ENCODE measurements around the gene AIFM1. TPM values are rescaled to one million over a fixed set of nuclear protein-coding genes. Genes with fewer than 3 reads are reported as not detected.

Gene AIFM1
- total RNA-seq, 4 donors from 2014 or later = 7.7 to 21.2 (median 19.1) TPM

GRCh38 chrX:130184168-130184567 is 18.5 kb upstream of the AIFM1 start:
- intact Hi-C loops (cut with DNase I; ENCODE audit: low total_unique reads) = no loop called here
- DNase-seq = no peak
- Histone ChIP-seq H3K4me3 (no peak overlapping the region), H3K27ac (no peak overlapping the region), H3K36me3 (no peaks in the 10 kb centered on the region), H3K9me3 (no peaks in the 10 kb centered on the region), H3K4me1 (no peaks in the 10 kb centered on the region), H3K27me3 (no peaks in the 10 kb centered on the region)
- TF ChIP-seq CTCF (IDR thresholded peaks at IDR 0.05) (no peak), POLR2A (IDR thresholded peaks at IDR 0.05) (no peak)

- H3K27ac ChIP-seq = no peak overlapping the region
- no peaks in the 10 kb centered on the region for H3K27me3 ChIP-seq
- H3K36me3 ChIP-seq = no peaks in the 10 kb centered on the region
- intact Hi-C loops (cut with DNase I; ENCODE audit: low total_unique reads) = no loop called here
- no peaks in the 10 kb centered on the region for H3K9me3 ChIP-seq
- H3K4me1 ChIP-seq = no peaks in the 10 kb centered on the region
- DNase-seq = no peak
- TF ChIP-seq CTCF (IDR thresholded peaks at IDR 0.05) (no peak), POLR2A (IDR thresholded peaks at IDR 0.05) (no peak)
- no peak overlapping the region for H3K4me3 ChIP-seq
These were observed 14.1 kb upstream of the AIFM1 start for GRCh38 chrX:130179579-130180215.

- Histone ChIP-seq H3K27me3 (no peaks in the 10 kb centered on the region), H3K4me1 (no peaks in the 10 kb centered on the region), H3K27ac (no peak overlapping the region), H3K36me3 (no peaks in the 10 kb centered on the region), H3K9me3 (no peaks in the 10 kb centered on the region), H3K4me3 (no peak overlapping the region)
- TF ChIP-seq CTCF (IDR thresholded peaks at IDR 0.05) (no peak), POLR2A (IDR thresholded peaks at IDR 0.05) (no peak)
- intact Hi-C loops (cut with DNase I; ENCODE audit: low total_unique reads) = no loop called here
- DNase-seq = no peak
These were observed 13.5 kb upstream of the AIFM1 start for GRCh38 chrX:130179170-130179569.

- Histone ChIP-seq H3K4me3 (no peak overlapping the region), H3K36me3 (no peaks in the 10 kb centered on the region), H3K9me3 (no peaks in the 10 kb centered on the region), H3K4me1 (no peaks in the 10 kb centered on the region), H3K27me3 (no peaks in the 10 kb centered on the region), H3K27ac (no peak overlapping the region)
- no peak for TF ChIP-seq CTCF (IDR thresholded peaks at IDR 0.05)
- intact Hi-C loops (cut with DNase I; ENCODE audit: low total_unique reads) = no loop called here
- DNase-seq = no peak
These were observed 11.3 kb upstream of the AIFM1 start for GRCh38 chrX:130176942-130177341.

- no peaks in the 10 kb centered on the region for H3K4me1 ChIP-seq
- H3K9me3 ChIP-seq = no peaks in the 10 kb centered on the region
- intact Hi-C loops (cut with DNase I; ENCODE audit: low total_unique reads) = no loop called here
- TF ChIP-seq CTCF (IDR thresholded peaks at IDR 0.05) = no peak
- no peak for TF ChIP-seq POLR2A (IDR thresholded peaks at IDR 0.05)
- H3K27ac ChIP-seq = no peak overlapping the region
- H3K36me3 ChIP-seq = no peaks in the 10 kb centered on the region
- DNase-seq = no peak
- H3K4me3 ChIP-seq = no peak overlapping the region
- H3K27me3 ChIP-seq = no peaks in the 10 kb centered on the region
These were observed 10.7 kb upstream of the AIFM1 start for GRCh38 chrX:130176354-130176776.

All from uterus (tissue), 4 donors.